GM12878 (cell line): Measurements from ENCODE around the gene AXDND1. TPM values are rescaled to one million over a fixed set of nuclear protein-coding genes. Genes with fewer than 3 reads are reported as not detected.

Experiments
- ATAC-seq: fragments of 200-7000 bp; cut with Tn5 transposase; 3 replicates; pipeline ENCODE4 v1.9.1; 2020; ENCODE audit warnings: mild to moderate bottlenecking, moderate library complexity
- BruUV-seq: library from RNA; stranded (reverse); fragments of 400-500 nt; replicated peaks from 2 replicates; lab custom pipeline; 2021; lab: Mats Ljungman, UMichigan
- CTCF ChIA-PET: fragments of 300-600 bp; sonication (Branson Sonifier 250); formaldehyde crosslinking; extraction: SDS; loops from one replicate; lab custom pipeline; 2021; ENCODE audit warnings: inconsistent platforms; lab: Yijun Ruan, JAX
- POLR2A ChIA-PET: fragments of 350-600 bp; formaldehyde crosslinking; extraction: SDS; loops from one replicate; lab custom pipeline; 2021; ENCODE audit warnings: inconsistent platforms; lab: Charles Lee
- RAD21 ChIA-PET: fragments of 300-600 bp; sonication (Branson Sonifier 250); formaldehyde crosslinking; loops from one replicate; lab custom pipeline; 2023; ENCODE audit warnings: antibody characterized with exemption; ENCODE audit not compliant: unreplicated experiment; lab: Charles Lee
- SMC1A ChIA-PET: fragments of 300-600 bp; sonication (Branson Sonifier 250); formaldehyde crosslinking; loops from one replicate; lab custom pipeline; 2023; ENCODE audit not compliant: unreplicated experiment, uncharacterized antibody; lab: Charles Lee
- DNase-seq: peaks from one replicate; pipeline ENCODE4 v3.0.0-alpha.2; 2011; ENCODE audit warnings: low read depth, low spot score
- FAIRE-seq: peaks from 3 replicates; lab custom pipeline; 2011; peaks lifted over from hg19 to GRCh38; lab: Jason Lieb, UNC
- H2AFZ ChIP-seq: 2 replicates; pipeline ENCODE4 v1.6.0; 2011; ENCODE audit warnings: low read depth, low read length, control low read depth; ENCODE audit not compliant: control insufficient read depth
- H3K27ac ChIP-seq: 2 replicates; pipeline ENCODE4 v1.5.1; 2011; ENCODE audit warnings: control low read depth; ENCODE audit not compliant: control insufficient read depth, insufficient read depth
- H3K27me3 ChIP-seq, 2 experiments: replicated peaks in 1 of 2; 2 replicates each; pipeline versions ENCODE4 v1.6.0 to v1.6.1; 2011; ENCODE audit warnings: low read length in 1 of 2; ENCODE audit not compliant: control insufficient read depth in 2 of 2, insufficient read depth in 2 of 2
- H3K36me3 ChIP-seq, 2 experiments: 2 replicates each; pipeline ENCODE4 v1.5.1; 2011; ENCODE audit warnings: low read length in 1 of 2; ENCODE audit not compliant: control insufficient read depth in 2 of 2, insufficient read depth in 2 of 2
- H3K4me1 ChIP-seq: 2 replicates; pipeline ENCODE4 v1.6.1; 2011; ENCODE audit warnings: mild to moderate bottlenecking, low read length, moderate library complexity, mixed read lengths; ENCODE audit not compliant: control insufficient read depth, insufficient read depth
- H3K4me2 ChIP-seq: 2 replicates; pipeline ENCODE4 v1.6.0; 2011; ENCODE audit warnings: control low read depth; ENCODE audit not compliant: control insufficient read depth, insufficient read depth
- H3K4me3 ChIP-seq: fragments of 200-600 bp; sonication (generic); 2 replicates; pipeline ENCODE4 v1.5.1; 2016
- H3K79me2 ChIP-seq: 2 replicates; pipeline ENCODE4 v1.6.0; 2011; ENCODE audit warnings: low read length; ENCODE audit not compliant: control insufficient read depth, insufficient read depth
- H3K9ac ChIP-seq: 2 replicates; pipeline ENCODE4 v1.8.0; 2011; ENCODE audit warnings: low read length, control low read depth, mixed read lengths; ENCODE audit not compliant: control insufficient read depth, insufficient read depth
- H3K9me3 ChIP-seq: replicated peaks from 3 replicates; pipeline ENCODE4 v1.5.1; 2011; ENCODE audit warnings: mild to moderate bottlenecking, low read length; ENCODE audit not compliant: control insufficient read depth, insufficient read depth
- H4K20me1 ChIP-seq: 2 replicates; pipeline ENCODE4 v1.6.0; 2011; ENCODE audit not compliant: control insufficient read depth, insufficient read depth
- BRCA1 ChIP-seq: IDR thresholded peaks from 2 replicates; pipeline ENCODE4 v1.6.1; 2011; ENCODE audit warnings: low read depth, low read length, improper control_type of control experiment
- CREB1 ChIP-seq: IDR thresholded peaks from 2 replicates; pipeline ENCODE4 v1.6.1; 2012; ENCODE audit warnings: low read depth, mild to moderate bottlenecking, inconsistent platforms
- DPF2 ChIP-seq: fragments of 450-650 bp; IDR thresholded peaks from 2 replicates; pipeline ENCODE4 v1.6.1; 2017; ENCODE audit warnings: mild to moderate bottlenecking
- EP300 ChIP-seq, 2 experiments: fragments of 150-350 bp in 1 of 2; IDR thresholded peaks; 2 replicates each; pipeline ENCODE4 v1.6.1; 2011 to 2012; ENCODE audit warnings: low read depth in 2 of 2, low read length in 2 of 2, borderline replicate concordance in 1 of 2, improper control_type of control experiment in 1 of 2, inconsistent platforms in 1 of 2; ENCODE audit not compliant: control insufficient read depth in 1 of 2
- ESRRA ChIP-seq: IDR thresholded peaks from 2 replicates; pipeline ENCODE4 v1.6.1; 2012; ENCODE audit warnings: mild to moderate bottlenecking, low read length, improper control_type of control experiment
- IKZF1 ChIP-seq: fragments of 450-650 bp; conservative IDR thresholded peaks from 2 replicates; pipeline ENCODE4 v1.6.1; 2017; ENCODE audit warnings: antibody characterized with exemption, mild to moderate bottlenecking
- PAX8 ChIP-seq: fragments of 450-650 bp; IDR thresholded peaks from 2 replicates; pipeline ENCODE4 v1.6.1; 2017; ENCODE audit warnings: mild to moderate bottlenecking, moderate library complexity
- REST ChIP-seq: IDR thresholded peaks from 2 replicates; pipeline ENCODE4 v1.6.1; 2012; ENCODE audit warnings: mild to moderate bottlenecking, low read depth, low read length
- SPI1 ChIP-seq: IDR thresholded peaks from 2 replicates; pipeline ENCODE4 v1.6.1; 2011; ENCODE audit warnings: low read depth, mild to moderate bottlenecking, low read length, moderate library complexity, borderline replicate concordance; ENCODE audit not compliant: insufficient read depth
- TARDBP ChIP-seq: IDR thresholded peaks from 2 replicates; pipeline ENCODE4 v1.6.1; 2016; ENCODE audit warnings: borderline replicate concordance
- ZNF207 ChIP-seq: fragments of 450-650 bp; IDR thresholded peaks from 2 replicates; pipeline ENCODE4 v1.6.1; 2014; ENCODE audit warnings: antibody characterized with exemption, mild to moderate bottlenecking, borderline replicate concordance
- ZNF384 ChIP-seq: IDR thresholded peaks from 2 replicates; pipeline ENCODE4 v1.6.1; 2012; ENCODE audit warnings: low read depth, mild to moderate bottlenecking, low read length, improper control_type of control experiment, borderline replicate concordance
- ZNF687 ChIP-seq: fragments of 450-650 bp; IDR thresholded peaks from 2 replicates; pipeline ENCODE4 v1.6.1; 2017; ENCODE audit warnings: mild to moderate bottlenecking, moderate library complexity
- WGBS: methylation state at CpG from one replicate; pipeline ENCODE4 v1.1.6; 2016; ENCODE audit warnings: low lambda C conversion rate; ENCODE audit not compliant: insufficient replicate concordance, insufficient coverage; ENCODE audit errors: missing lambda C conversion rate; 5-methylcytosine and 5-hydroxymethylcytosine counted together
- in situ Hi-C: fragments of 300-500 bp; cut with MboI; formaldehyde crosslinking; loops from 9 replicates; pipeline ENCODE4 v1.14.3; 2018; ENCODE audit warnings: mixed read lengths
- intact Hi-C: fragments of 100-400 bp; cut with micrococcal nuclease; formaldehyde crosslinking; loops from one replicate; pipeline ENCODE4 v1.14.2; 2022; ENCODE audit not compliant: unreplicated experiment
- polyA plus RNA-seq, 11 experiments: library from polyadenylated mRNA; depleted of rRNA in 4 of 11; unstranded in 6 of 11; stranded (reverse) in 5 of 11; fragments of >200 nt; fragmentation: Nextera tagmentation in 4 of 11; fragmentation: Illumina TruSeq in 1 of 11; extraction: Ambion mirVana in 4 of 11; extraction: Trizol in 1 of 11; gene quantifications; 1 replicate in 1 of 11; 2 replicates in 10 of 11; pipeline versions ENCODE4 v1.2.1 to v1.2.3, GENCODE V29; 2011 to 2016; ENCODE audit warnings: inconsistent platforms in 2 of 11, missing spikeins in 2 of 11, low read depth in 1 of 11
- total RNA-seq, 4 experiments: library from RNA; depleted of rRNA in 3 of 4; stranded (reverse); fragments of >200 nt in 3 of 4; fragmentation: Illumina TruSeq in 1 of 4; extraction: Trizol in 1 of 4; gene quantifications; 2 replicates each; pipeline versions ENCODE4 v1.2.1 to v1.2.3, GENCODE V29; 2013 to 2021
- TF ChIP-seq, protein P1 (sequence below): fragments of 450-650 bp; IDR thresholded peaks from 2 replicates; pipeline ENCODE4 v1.6.1; 2017; ENCODE audit warnings: borderline replicate concordance
- TF ChIP-seq, protein P2 (sequence below): IDR thresholded peaks from 2 replicates; pipeline ENCODE4 v1.6.1; 2012; ENCODE audit warnings: low read depth, low read length, improper control_type of control experiment

The AXDND1 gene
- total and polyA plus RNA-seq, 10 of the 15 experiments (the other 5 are each of a cell fraction or from before 2014, with no cell fraction given), result 0.12 to 0.84 (median 0.42) TPM

- no peak for ATAC-seq
- TF ChIP-seq, protein P1, sequence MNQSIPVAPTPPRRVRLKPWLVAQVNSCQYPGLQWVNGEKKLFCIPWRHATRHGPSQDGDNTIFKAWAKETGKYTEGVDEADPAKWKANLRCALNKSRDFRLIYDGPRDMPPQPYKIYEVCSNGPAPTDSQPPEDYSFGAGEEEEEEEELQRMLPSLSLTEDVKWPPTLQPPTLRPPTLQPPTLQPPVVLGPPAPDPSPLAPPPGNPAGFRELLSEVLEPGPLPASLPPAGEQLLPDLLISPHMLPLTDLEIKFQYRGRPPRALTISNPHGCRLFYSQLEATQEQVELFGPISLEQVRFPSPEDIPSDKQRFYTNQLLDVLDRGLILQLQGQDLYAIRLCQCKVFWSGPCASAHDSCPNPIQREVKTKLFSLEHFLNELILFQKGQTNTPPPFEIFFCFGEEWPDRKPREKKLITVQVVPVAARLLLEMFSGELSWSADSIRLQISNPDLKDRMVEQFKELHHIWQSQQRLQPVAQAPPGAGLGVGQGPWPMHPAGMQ, result no peak
- no peak for TF ChIP-seq ZNF687
- no peak for TF ChIP-seq IKZF1
- TF ChIP-seq DPF2, result no peak
- TF ChIP-seq BRCA1, result no peak
- no peak for TF ChIP-seq SPI1
- no peak for TF ChIP-seq ESRRA
- TF ChIP-seq TARDBP, result no peak
- TF ChIP-seq PAX8, result no peak
- no peak for TF ChIP-seq ZNF384
- TF ChIP-seq ZNF207, result no peak
- no peak for TF ChIP-seq EP300 (IDR thresholded peaks at IDR 0.05; ENCODE audit: borderline replicate concordance in 1 of 2, control insufficient read depth in 1 of 2, low read depth in 2 of 2, low read length in 2 of 2)
- TF ChIP-seq CREB1, result no peak
- TF ChIP-seq, protein P2, sequence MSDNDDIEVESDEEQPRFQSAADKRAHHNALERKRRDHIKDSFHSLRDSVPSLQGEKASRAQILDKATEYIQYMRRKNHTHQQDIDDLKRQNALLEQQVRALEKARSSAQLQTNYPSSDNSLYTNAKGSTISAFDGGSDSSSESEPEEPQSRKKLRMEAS, result no peak
- TF ChIP-seq REST, result no peak
These were observed 210.7 kb downstream of the AXDND1 start for GRCh38 chr1:179576509-179576908.

More at GRCh38 chr1:179576509-179576908, 210.7 kb downstream of the AXDND1 start:
- RAD21 ChIA-PET, result no interaction called here
- Histone ChIP-seq H3K36me3 (no peaks in the 10 kb centered on the region), H3K9ac (no peak overlapping the region), H3K4me2 (no peak overlapping the region), H3K27me3 (no peaks in the 10 kb centered on the region; a peak in 4 of 4 replicates), H4K20me1 (no peaks in the 10 kb centered on the region), H3K4me3 (no peak overlapping the region), H3K4me1 (no peaks in the 10 kb centered on the region), H3K9me3 (no peaks in the 10 kb centered on the region), H3K27ac (no peak overlapping the region), H2AFZ (no peak overlapping the region), H3K79me2 (no peaks in the 10 kb centered on the region)
- intact Hi-C loops (no loop called here), in situ Hi-C loops (no loop called here)
- CTCF ChIA-PET, result no interaction called here
- no TSS peak for BruUV-seq
- DNase-seq, result no peak
- SMC1A ChIA-PET, result no interaction called here
- WGBS, result 37% methylated on average over 5 of the region's 5 CpGs
- POLR2A ChIA-PET, result no interaction called here
- no peak for FAIRE-seq
